Measurements from ENCODE around the gene MITD1.
"Not testable (repeated sequence)": the region's sequence is repeated elsewhere in the genome, so short reads cannot be mapped to it uniquely, and the experiment has no call there.

Gene MITD1

GRCh38 chr2:99154643-99155536 is 26.0 kb downstream of the MITD1 start, which contains the start of the genes LIPT1 and TSGA10:
LIPT1 (plus strand) TSS chr2:99154967; CDS start chr2:99161958, 6,991 bp downstream.
TSGA10 (minus strand) TSS chr2:99154942; CDS start chr2:99109439, 45,503 bp downstream.
- DNase-seq (ENCODE audit: low read depth, low spot score): peak; percentile 61

- DNase-seq (ENCODE audit: low read depth, low spot score): no peak
These were observed 26.8 kb downstream of the MITD1 start for GRCh38 chr2:99153921-99154604.

DNA sequence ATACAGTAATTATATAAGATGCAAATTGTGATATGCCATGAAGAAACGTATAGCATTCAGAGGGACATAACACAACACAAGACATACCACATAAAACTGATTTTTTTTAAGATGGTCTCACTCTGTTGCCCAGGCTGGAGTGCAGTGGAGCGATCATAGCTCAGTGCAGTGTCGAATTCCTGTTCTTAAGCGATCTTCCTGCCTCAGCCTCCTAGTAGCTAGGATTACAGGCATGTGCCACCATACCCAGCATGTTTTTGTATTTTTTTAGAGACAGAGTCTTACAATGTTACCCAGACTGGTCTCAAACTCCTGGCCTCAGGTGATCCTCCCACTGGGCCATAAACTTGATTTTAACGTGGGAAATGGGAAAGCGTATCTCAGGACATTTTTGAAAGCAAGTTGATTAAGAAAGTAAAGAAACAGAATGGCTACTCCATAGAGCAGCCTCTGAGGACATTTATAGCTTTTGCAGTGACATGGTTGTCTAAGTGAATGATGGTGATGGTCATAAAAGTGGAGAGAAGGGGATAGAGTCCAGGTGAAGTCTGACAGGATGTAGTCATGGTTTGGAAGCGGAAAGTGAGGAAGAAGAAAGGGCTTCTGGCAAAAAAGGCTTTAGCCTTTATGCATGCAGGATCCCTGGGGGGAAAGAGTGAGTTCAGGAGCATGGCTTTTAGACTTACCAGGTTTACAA is 28.5 kb downstream of the MITD1 start:
- DNase-seq (ENCODE audit: low read depth, low spot score): no peak

- DNase-seq (ENCODE audit: low read depth, low spot score): no peak
These were observed 30.2 kb downstream of the MITD1 start for GRCh38 chr2:99150706-99151105.

DNA sequence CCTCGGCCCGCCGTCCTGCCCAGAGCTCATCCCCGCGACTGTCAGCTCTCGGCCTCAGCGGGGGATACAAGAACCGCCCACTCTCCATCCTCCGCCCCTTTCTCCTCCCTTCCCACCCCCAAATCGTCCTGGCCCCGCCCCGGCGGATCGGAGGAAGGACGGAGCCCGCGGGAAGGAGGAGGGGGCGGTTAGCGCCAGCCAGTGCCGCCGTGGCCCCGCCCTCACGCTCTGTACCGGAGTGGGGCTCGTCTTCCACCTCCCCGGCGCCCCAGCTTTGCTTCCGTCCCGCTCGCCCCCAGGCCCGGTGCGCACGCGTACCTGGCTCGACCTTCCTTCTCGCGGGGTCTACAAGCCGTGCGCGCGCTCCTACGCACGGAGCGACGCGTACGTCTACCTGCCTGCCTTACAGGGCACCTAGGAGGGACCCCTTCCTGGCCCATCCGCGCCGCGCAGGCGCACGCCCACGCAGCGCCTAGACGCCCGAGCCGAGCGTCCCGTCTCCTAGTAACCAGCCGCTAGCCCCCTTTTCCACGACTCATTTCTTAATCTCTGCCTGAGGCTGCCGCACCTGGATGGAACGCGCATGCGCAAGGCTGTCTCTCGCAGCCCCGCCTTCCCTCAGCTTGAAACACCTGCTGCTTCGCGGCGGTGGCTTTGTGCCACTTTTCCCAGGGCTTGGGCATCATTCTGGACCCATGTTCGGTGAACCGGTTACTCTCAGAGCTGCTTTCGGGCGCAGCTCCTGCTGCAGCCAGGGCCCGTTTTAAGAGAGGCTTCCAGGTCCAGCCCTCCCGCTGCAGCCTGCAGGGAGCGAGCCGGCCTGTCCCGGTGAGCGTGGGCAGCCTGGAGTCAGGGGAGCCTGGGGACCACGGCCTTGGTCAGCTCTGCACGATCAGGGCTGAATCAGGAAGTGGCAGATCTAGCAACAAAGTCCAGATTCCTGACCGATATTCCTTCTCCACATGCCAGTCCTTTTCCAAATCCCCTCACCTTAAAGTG is 39.4 kb downstream of the MITD1 start, which contains the start of gene C2orf15:
Gene C2orf15 (plus strand): TSS at position 598 of the 999 bp plus-strand sequence. CDS start 8,852 bp downstream, outside the sequence.
- DNase-seq (ENCODE audit: low read depth, low spot score): peak; percentile 65

DNA sequence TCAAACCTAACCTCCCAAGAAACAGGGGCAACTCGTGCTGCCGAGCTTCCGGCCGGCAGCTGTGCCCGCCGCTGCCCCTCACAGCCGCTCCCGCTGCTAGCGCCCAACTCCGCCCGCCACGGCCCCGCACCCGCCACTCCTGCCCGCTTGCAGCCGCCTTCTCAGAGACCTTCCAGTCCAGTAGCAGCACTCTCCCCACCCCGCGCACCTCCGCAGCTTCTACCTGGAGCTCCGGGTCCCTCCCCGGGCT is 40.1 kb downstream of the MITD1 start:
- no peak for DNase-seq (ENCODE audit: low read depth, low spot score)

DNA sequence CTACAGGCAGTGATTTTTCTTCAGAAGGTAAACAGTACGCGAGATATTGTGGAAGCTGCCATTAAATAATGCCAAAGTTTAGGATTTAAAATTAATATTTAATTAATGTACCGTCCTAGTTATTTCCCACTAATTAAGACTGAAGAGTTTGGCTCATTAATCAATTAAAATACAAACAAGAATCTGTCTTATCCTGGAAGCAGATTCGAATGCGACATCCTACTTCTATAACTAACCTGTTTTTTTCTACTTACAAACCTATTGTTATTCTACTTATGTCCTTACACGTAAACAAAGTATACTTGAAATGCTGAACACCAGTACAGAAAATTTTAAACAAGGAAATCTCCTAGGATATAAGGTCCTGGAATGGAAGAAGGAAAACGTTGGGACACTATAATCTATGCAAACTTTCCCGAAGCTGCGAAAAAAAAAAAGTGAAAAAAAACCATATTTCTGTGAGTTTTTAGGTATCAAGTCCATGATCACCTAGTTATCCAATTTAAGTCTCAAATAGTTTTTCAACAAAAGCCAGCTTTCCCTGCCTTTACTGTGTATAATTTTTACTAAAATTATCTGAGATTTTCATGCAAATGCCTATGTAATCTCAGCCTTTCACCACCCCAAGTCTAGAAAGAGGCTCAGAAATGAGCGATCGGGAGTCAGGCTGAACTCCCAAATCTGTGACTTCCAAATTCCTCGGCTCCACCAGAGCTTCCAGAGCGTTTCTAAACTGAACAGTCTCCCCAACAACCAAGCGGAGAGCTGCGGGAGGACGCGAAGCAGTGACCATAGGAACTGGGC is 40.6 kb downstream of the MITD1 start:
- peak; percentile 2 for DNase-seq (ENCODE audit: low read depth, low spot score)

- DNase-seq (ENCODE audit: low read depth, low spot score): no peak
These were observed 41.9 kb downstream of the MITD1 start for GRCh38 chr2:99139003-99139402.

DNA sequence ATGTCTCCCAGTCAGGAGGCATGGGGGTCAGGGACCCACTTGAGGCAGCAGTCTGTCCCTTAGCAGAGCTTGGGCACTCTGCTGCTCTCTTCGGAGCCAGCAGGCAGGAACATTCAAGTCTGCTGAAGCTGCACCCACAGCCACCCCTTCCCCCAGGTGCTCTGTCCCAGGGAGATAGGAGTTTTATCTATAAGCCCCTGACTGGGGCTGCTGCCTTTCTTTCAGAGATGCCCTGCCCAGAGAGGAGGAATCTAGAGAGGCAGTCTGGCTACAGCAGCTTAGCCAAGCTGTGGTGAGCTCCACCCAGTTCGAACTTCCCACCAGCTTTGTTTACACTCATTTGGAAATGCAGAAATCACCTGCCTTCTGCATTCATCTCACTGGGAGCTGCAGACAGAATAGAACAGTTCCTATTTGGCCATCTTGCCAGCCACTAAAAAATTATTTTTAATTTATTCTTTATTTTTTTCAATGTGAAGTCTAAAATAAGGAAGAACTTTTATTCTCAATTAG is 45.8 kb downstream of the MITD1 start:
- DNase-seq (ENCODE audit: low read depth, low spot score): not testable (repeated sequence)

DNA sequence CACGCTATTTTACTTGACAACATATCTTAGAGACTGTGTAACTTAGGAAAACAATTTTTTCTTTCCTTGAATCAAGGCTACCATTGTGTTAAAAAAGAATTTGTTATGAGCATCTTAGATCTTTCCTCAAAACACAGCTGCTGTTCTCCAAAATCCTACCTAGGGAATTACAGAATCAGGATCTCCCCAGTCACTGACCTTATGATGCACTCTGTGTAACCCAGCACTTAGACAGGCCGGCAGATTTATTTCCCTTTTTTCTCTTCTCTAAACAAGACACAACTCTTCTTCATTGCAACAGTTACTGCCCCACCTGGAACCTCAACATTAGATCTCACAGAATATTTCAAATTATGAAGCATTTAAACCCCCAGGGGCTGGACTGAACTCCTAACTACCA is 52.9 kb downstream of the MITD1 start:
- DNase-seq (ENCODE audit: low read depth, low spot score): no peak

Measured in iPS DF 19.7 (cell line).